ENCODE results near the gene VPS72.

Gene VPS72

DNA sequence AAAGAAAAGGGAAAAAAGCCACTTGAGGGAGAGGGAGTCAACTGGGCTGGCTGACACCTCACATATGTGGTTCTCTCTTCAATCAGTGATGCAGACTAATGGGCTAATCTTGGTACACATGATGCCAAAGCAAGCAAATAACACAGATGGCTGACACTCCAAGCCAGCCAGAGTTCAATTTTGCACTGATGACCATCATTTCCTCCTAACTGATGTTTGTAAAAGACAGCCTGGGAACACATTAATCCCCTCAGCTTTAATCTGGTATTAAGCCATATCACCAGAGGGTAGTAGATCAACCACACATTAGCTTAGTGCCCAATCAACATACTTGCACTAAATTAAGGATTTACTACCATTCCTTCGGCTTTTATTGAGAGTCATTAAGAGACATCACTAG lies 2.8 kb downstream of the VPS72 start:
- DNase-seq (ENCODE audit: low spot score) = no peak

GRCh38 chr1:151184211-151184610 lies 5.8 kb downstream of the VPS72 start:
- DNase-seq (ENCODE audit: low spot score) = no peak

GRCh38 chr1:151176514-151177045 lies 13.4 kb downstream of the VPS72 start:
- DNase-seq (ENCODE audit: low spot score) = no peak

- peak; percentile 51 for DNase-seq (ENCODE audit: low spot score)
Observed at GRCh38 chr1:151175863-151176262, 14.1 kb downstream of the VPS72 start, which contains the start of gene TMOD4. TMOD4 (minus strand) TSS chr1:151175981; CDS start chr1:151174875, 1,106 bp downstream.

GRCh38 chr1:151175041-151175741 lies 14.8 kb downstream of the VPS72 start:
- DNase-seq (ENCODE audit: low spot score) = no peak

GRCh38 chr1:151171190-151171589 lies 18.8 kb downstream of the VPS72 start:
- DNase-seq (ENCODE audit: low spot score) = no peak

DNA sequence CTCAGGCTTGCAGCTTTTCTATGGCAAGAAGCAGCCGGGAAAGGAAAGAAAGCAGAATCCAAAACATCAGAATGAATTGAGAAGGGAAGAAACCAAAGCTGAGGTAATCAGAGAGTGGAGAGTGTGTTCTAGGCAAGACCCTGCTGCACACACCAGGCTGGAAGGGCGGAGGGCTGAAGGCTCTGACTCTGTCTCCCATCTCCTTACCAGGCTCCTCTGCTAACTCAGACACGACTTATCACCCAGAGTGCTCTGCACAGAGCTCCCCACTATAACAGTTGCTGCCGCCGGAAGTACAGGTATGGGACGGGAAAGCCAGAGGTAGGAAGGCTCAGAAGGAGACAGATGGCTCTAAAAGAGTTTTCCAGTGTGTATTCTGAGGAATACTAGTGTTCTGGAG lies 22.9 kb downstream of the VPS72 start:
- DNase-seq (ENCODE audit: low spot score) = no peak

DNA sequence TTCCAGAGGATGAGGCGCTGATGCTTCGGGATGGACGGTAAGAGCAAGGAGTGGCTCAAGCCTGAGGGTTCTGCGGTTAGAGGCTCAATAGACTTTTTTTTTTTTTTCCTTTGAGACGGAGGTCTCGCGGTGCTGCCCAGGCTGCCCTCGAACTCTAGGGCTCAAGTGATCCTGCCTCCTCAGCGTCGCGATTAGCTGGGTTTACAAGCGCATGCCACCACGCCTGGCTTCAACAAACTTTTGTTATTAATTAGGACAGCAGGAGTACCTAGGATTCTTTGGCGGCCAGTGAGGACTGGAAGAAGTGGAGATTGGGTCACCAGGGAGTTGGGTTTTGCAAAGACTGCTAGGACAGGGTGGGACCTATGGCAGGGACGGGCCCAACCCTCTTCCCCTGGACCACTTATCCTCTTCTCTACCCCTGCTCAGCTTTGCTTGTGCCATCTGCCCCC lies 23.5 kb downstream of the VPS72 start:
- DNase-seq (ENCODE audit: low spot score) = no peak

- DNase-seq (ENCODE audit: low spot score) = peak; percentile 93
Observed at GRCh38 chr1:151165738-151166504, 24.1 kb downstream of the VPS72 start, which contains the start of the genes LYSMD1 and SCNM1. LYSMD1 (minus strand) TSS chr1:151165902; CDS start chr1:151165258, 644 bp downstream. SCNM1 (plus strand) TSS chr1:151166144; CDS start chr1:151166153, 9 bp downstream.

DNA sequence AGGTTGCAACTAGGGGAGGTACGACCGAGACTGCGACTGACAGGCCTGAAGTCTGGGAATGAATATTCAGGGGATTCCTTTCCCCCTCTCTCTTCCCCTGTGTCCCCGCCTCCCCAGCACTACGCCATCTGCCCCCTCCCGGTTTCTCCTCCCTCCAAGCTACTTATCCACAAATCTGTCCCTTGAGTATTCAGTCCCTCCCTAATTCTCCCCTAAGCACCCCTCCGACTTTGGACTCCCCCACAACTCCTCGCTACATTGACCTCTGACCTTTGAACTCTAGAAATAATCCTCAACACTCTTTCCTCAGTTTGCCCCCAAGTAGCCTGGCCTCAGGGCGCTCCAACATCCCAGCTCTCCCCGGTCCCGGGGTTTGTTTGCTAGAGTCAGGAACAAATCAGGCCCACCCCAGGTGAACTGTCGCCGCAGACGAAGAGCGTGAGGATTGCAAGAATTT lies 24.7 kb downstream of the VPS72 start:
- DNase-seq (ENCODE audit: low spot score) = peak; percentile 80

DNA sequence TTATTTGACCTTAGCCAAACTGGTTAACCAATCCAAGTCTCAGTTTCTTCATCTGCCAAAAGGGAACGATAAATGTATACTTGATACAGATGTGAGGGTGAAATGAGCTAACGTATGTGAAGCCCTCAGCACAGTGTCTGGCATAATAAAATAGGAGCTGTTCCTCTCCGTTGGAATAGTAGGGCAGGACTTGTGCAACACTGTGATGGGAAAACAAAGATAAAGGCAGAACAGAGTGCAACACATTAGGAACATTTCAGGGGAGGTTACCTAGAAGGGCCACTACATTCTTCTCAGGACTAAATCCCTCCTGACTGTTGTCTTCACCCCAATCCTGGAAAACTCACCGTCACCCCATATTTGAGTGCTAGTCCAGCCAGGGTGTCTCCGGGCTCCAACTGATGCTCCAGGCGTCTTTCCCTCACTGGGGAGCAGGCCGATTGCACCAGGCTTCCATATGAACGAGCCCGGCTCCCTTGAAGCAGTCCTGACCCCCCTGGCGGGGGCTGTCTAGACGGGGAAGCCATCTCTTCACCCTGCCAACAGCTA lies 25.2 kb downstream of the VPS72 start:
- no peak for DNase-seq (ENCODE audit: low spot score)

- no peak for DNase-seq (ENCODE audit: low spot score)
Observed at GRCh38 chr1:151159373-151159772, 30.6 kb downstream of the VPS72 start.

GRCh38 chr1:151158751-151159251 lies 31.2 kb downstream of the VPS72 start:
- no peak for DNase-seq (ENCODE audit: low spot score)

GRCh38 chr1:151158326-151158725 lies 31.7 kb downstream of the VPS72 start:
- DNase-seq (ENCODE audit: low spot score) = no peak

DNA sequence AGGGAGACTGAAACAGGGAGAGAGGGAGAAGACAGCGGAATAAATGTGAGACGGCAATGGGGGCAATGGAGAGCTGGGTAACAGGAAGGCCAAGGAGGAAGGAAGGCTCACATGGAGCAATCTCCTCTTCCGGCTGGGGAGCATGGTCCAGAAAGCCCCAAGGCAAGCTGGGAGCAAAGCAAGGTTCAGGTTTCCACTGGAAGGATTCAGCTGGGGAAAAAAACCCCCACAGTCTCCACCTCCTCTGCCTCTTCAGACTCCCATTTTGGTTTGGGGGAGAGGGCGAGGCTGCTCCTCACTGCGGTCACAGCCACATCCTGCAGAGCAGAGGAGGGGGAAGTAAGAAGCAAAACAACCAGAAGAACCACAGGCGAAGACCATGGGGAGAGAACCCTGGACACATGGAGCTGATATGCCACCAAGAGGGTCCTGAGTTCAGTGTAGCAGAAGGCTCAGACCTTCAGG lies 32.9 kb downstream of the VPS72 start:
- no peak for DNase-seq (ENCODE audit: low spot score)

DNA sequence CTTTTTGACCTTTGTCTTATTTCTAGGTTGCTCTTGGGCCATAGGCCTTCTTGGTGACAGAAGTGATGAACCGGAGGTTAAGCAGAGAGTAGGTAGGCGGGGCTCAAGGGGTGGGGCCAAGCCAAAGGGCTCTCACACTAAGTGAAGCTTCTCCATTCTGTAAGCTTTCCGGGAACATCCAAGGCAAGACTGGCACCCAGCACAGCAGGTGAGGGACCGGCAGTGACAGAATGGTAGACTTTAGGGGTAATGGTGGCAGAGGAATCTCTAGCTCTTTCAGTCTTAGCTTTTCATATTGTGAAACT lies 33.5 kb downstream of the VPS72 start, which contains the start of gene TNFAIP8L2:
Gene TNFAIP8L2, plus strand, starts transcription at position 135 of the 305 bp plus-strand sequence. CDS start 2,049 bp downstream, outside the sequence.
- DNase-seq (ENCODE audit: low spot score) = no peak

- no peak for DNase-seq (ENCODE audit: low spot score)
Observed at GRCh38 chr1:151147665-151148064, 42.3 kb downstream of the VPS72 start.

GRCh38 chr1:151147132-151147503 lies 42.9 kb downstream of the VPS72 start:
- no peak for DNase-seq (ENCODE audit: low spot score)

DNA sequence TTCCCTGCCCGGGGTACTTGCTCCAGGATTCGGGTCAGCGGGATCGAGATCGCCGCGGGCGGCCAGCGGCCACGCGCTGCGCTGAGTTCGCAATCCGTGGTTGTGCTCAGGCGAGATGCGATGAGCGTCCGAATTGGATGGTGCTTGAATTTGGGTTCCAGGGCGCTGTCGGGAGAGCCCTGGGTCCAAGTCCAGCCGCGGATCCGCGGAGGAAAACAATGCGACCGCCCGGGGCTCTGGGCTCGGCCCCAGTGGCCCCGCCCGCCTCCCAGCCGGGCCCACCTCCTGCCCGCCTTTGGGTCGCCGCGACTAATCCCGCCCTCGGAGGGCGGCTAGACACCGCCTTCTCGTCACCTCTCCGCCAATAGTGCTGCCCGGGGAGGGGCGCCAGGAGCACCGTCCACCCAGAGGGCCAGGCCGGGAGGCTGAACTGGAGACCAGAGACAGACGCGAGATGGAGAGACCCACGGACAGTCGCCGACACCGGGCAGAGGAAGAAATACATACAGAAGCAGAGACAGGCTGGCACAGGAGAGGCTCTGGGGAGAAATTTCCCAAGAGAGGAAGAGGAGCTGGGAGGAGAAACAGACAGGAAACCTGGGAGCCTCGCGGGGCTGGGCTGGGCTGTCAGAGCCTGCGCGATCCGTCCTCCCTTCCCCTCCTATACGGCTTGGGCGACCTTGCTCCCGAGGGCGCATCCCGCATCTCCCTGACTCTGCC lies 43.4 kb downstream of the VPS72 start, which contains the start of gene SEMA6C:
Gene SEMA6C, minus strand, starts transcription at position 220 of the 720 bp plus-strand sequence. CDS start 4,010 bp downstream, outside the sequence.
- DNase-seq (ENCODE audit: low spot score) = peak; percentile 95

GRCh38 chr1:151146072-151146411 lies 44.0 kb downstream of the VPS72 start:
- DNase-seq (ENCODE audit: low spot score) = no peak

GRCh38 chr1:151145304-151146071 lies 44.5 kb downstream of the VPS72 start:
- DNase-seq (ENCODE audit: low spot score) = peak; percentile 42

All from iPS-NIHi11 (cell line).